ENCODE measurements around the gene FBXL17.

GRCh38 chr5:108122702-108123101 lies 259.2 kb downstream of the FBXL17 start:
- TF ChIP-seq CTCF (IDR thresholded peaks at IDR 0.05) (no peak), POLR2AphosphoS5 (IDR thresholded peaks at IDR 0.05) (no peak), POLR2A (IDR thresholded peaks at IDR 0.05) (no peak), EP300 (IDR thresholded peaks at IDR 0.05) (no peak)
